CD14-positive monocyte (primary cell): ENCODE results near the gene SREK1IP1. TPM values are rescaled to one million over a fixed set of nuclear protein-coding genes. Genes with fewer than 3 reads are reported as not detected.
"Not testable (repeated sequence)": the region's sequence is repeated elsewhere in the genome, so short reads cannot be mapped to it uniquely, and the experiment has no call there.

Source experiments
- DNase-seq, 3 donors: peaks; one replicate each; pipeline ENCODE4 v3.0.0-alpha.2; 2011 to 2022
- H2AFZ ChIP-seq: 2 replicates; pipeline ENCODE4 v1.6.0; 2012; ENCODE audit warnings: mild to moderate bottlenecking, low read depth, low read length, inconsistent platforms; ENCODE audit not compliant: insufficient read depth, poor library complexity, severe bottlenecking
- H3K27ac ChIP-seq, 2 donors: 1 replicate in 1 of 2; 2 replicates in 1 of 2; pipeline ENCODE4 v1.5.1; 2012 to 2013; ENCODE audit warnings: low read length in 2 of 2, control low read depth in 1 of 2, inconsistent platforms in 1 of 2, low read depth in 1 of 2, mild to moderate bottlenecking in 1 of 2
- H3K27me3 ChIP-seq, 2 donors: one replicate each; pipeline versions ENCODE4 v1.6.0 to v1.6.1; 2011 to 2013; ENCODE audit warnings: low read length in 2 of 2; ENCODE audit not compliant: control insufficient read depth in 2 of 2, insufficient read depth in 2 of 2
- H3K36me3 ChIP-seq, 2 donors: replicated peaks in 1 of 2; 1 replicate in 1 of 2; 2 replicates in 1 of 2; pipeline versions ENCODE4 v1.5.1 to v1.6.1; 2012 to 2013; ENCODE audit warnings: low read length in 2 of 2, control low read depth in 1 of 2, inconsistent platforms in 1 of 2, mild to moderate bottlenecking in 1 of 2; ENCODE audit not compliant: insufficient read depth in 2 of 2, control insufficient read depth in 1 of 2
- H3K4me1 ChIP-seq, 2 donors: 1 replicate in 1 of 2; 2 replicates in 1 of 2; pipeline versions ENCODE4 v1.5.1 to v1.6.1; 2012 to 2013; ENCODE audit warnings: low read length in 2 of 2, control low read depth in 1 of 2, inconsistent platforms in 1 of 2, mild to moderate bottlenecking in 1 of 2, moderate library complexity in 1 of 2; ENCODE audit not compliant: insufficient read depth in 2 of 2, control insufficient read depth in 1 of 2
- H3K4me2 ChIP-seq: replicated peaks from 2 replicates; pipeline ENCODE3; 2012; ENCODE audit warnings: low read length, moderate library complexity, mild to moderate bottlenecking; ENCODE audit not compliant: poor library complexity, severe bottlenecking; ENCODE audit errors: extremely low read depth
- H3K4me3 ChIP-seq, 3 experiments: fragments of 200-600 bp in 1 of 3; sonication (generic) in 1 of 3; replicated peaks in 1 of 3; 1 replicate in 2 of 3; 2 replicates in 1 of 3; pipeline ENCODE4 v1.5.1; 2011 to 2013; ENCODE audit warnings: low read length in 3 of 3, mild to moderate bottlenecking in 3 of 3, control low read depth in 2 of 3, low read depth in 2 of 3, inconsistent platforms in 1 of 3, moderate library complexity in 1 of 3
- H3K79me2 ChIP-seq: 2 replicates; pipeline ENCODE4 v1.6.0; 2012; ENCODE audit warnings: mild to moderate bottlenecking, control low read depth, inconsistent platforms, low read length, moderate library complexity; ENCODE audit not compliant: insufficient read depth
- H3K9ac ChIP-seq: 2 replicates; pipeline ENCODE4 v1.6.0; 2017; ENCODE audit warnings: low read length, mild to moderate bottlenecking; ENCODE audit not compliant: insufficient read depth, poor library complexity, severe bottlenecking
- H3K9me3 ChIP-seq, 2 donors: replicated peaks in 1 of 2; 1 replicate in 1 of 2; 2 replicates in 1 of 2; pipeline versions ENCODE4 v1.5.1 to v1.6.1; 2012 to 2013; ENCODE audit warnings: low read length in 2 of 2, control low read depth in 1 of 2; ENCODE audit not compliant: control insufficient read depth in 1 of 2, insufficient read depth in 1 of 2
- H4K20me1 ChIP-seq: 2 replicates; pipeline ENCODE4 v1.6.0; 2012; ENCODE audit warnings: mild to moderate bottlenecking, low read length, control low read depth, moderate library complexity; ENCODE audit not compliant: insufficient read depth
- H3K27ac Mint-ChIP-seq, 7 donors: one replicate each; pipeline ENCODE4 v1.8.0; 2020; ENCODE audit warnings: mild to moderate bottlenecking in 7 of 7, mixed read lengths in 7 of 7, moderate library complexity in 6 of 7, inconsistent platforms in 2 of 7
- H3K27me3 Mint-ChIP-seq, 3 donors: one replicate each; pipeline ENCODE4 v1.8.0; 2021 to 2022; ENCODE audit warnings: low read depth in 3 of 3, mild to moderate bottlenecking in 3 of 3, mixed read lengths in 3 of 3, moderate library complexity in 3 of 3, inconsistent platforms in 1 of 3
- H3K36me3 Mint-ChIP-seq, 2 donors: one replicate each; pipeline ENCODE4 v1.8.0; 2020; ENCODE audit warnings: mixed read lengths in 2 of 2, inconsistent platforms in 1 of 2, mild to moderate bottlenecking in 1 of 2
- H3K4me1 Mint-ChIP-seq: one replicate; pipeline ENCODE4 v1.8.0; 2020; ENCODE audit warnings: mild to moderate bottlenecking, mixed read lengths
- H3K4me3 Mint-ChIP-seq, 2 donors: one replicate each; pipeline ENCODE4 v1.8.0; 2020; ENCODE audit warnings: mild to moderate bottlenecking in 2 of 2, mixed read lengths in 2 of 2, moderate library complexity in 1 of 2
- H3K9me3 Mint-ChIP-seq, 7 donors: one replicate each; pipeline ENCODE4 v1.8.0; 2020 to 2022; ENCODE audit warnings: mixed read lengths in 7 of 7, mild to moderate bottlenecking in 6 of 7, moderate library complexity in 6 of 7, inconsistent platforms in 2 of 7
- CTCF ChIP-seq: fragments of 200-600 bp; IDR thresholded peaks from one replicate; pipeline ENCODE4 v1.8.0; 2022; ENCODE audit warnings: antibody characterized with exemption, mild to moderate bottlenecking
- WGBS: methylation state at CpG from one replicate; pipeline ENCODE4 v1.1.5; 2013; ENCODE audit warnings: missing lambda C conversion rate; ENCODE audit not compliant: insufficient coverage; 5-methylcytosine and 5-hydroxymethylcytosine counted together
- intact Hi-C, 2 donors: fragments of 100-400 bp; cut with micrococcal nuclease; formaldehyde crosslinking; loops; one replicate each; pipeline versions ENCODE4 v1.15.0 to v1.15.1; 2023
- polyA plus RNA-seq, 3 donors: library from polyadenylated mRNA; depleted of rRNA in 1 of 3; unstranded in 2 of 3; stranded (reverse) in 1 of 3; fragments of 300-500 nt in 2 of 3; fragments of >200 nt in 1 of 3; fragmentation: Illumina TruSeq in 2 of 3; gene quantifications; 1 replicate in 2 of 3; 2 replicates in 1 of 3; pipeline ENCODE4 v1.2.3, GENCODE V29; 2012 to 2021

SREK1IP1 gene
- polyA plus RNA-seq, 3 donors, result 6.9 to 18.3 (median 16.9) TPM

GRCh38 chr5:64707191-64707590, 61.3 kb downstream of the SREK1IP1 start:
- no peak overlapping the region for H3K27ac ChIP-seq
- no peak overlapping the region for H3K4me3 ChIP-seq
- intact Hi-C loops, result no loop called here
- DNase-seq, result no peak
- no peaks in the 10 kb centered on the region for H3K4me1 ChIP-seq
- no peak for TF ChIP-seq CTCF
- Mint-ChIP-seq H3K27ac (no peak overlapping the region), H3K4me1 (no peaks in the 10 kb centered on the region), H3K9me3 (peaks cover 0 to 1% (median 0%) of the 10 kb centered on the region in 7 donors), H3K27me3 (peaks cover 0 to 4% (median 2%) of the 10 kb centered on the region in 3 donors), H3K4me3 (no peak overlapping the region), H3K36me3 (no peaks in the 10 kb centered on the region)
- H4K20me1 ChIP-seq, result no peaks in the 10 kb centered on the region
- H2AFZ ChIP-seq, result no peak overlapping the region
- no peaks in the 10 kb centered on the region for H3K79me2 ChIP-seq
- no CpG with 5 or more reads among the region's 2 CpGs for WGBS
- no peak overlapping the region for H3K4me2 ChIP-seq
- H3K9ac ChIP-seq, result no peak overlapping the region
- no peaks in the 10 kb centered on the region for H3K36me3 ChIP-seq
- H3K9me3 ChIP-seq, result no peaks in the 10 kb centered on the region
- peaks cover 0 to 10% of the 10 kb centered on the region in 2 donors for H3K27me3 ChIP-seq

DNA sequence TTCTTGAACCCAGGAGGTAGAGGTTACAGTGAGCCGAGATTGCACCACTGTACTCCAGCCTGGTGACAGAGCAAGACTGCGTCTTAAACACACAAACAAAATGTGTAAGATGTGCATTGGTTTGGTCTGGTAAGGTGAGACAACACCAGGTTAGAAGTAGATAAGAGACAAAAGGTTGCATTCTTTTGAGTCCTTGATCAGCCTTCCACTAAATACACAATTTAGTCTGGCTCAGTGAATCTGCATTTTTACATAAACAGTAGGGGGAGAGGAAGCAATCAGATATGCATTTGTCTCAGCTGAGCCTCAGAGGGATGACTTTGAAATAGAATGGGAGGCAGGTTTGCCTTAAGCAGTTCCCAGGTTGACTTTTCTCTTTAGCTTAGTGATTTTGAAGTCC, 62.4 kb downstream of the SREK1IP1 start:
- H4K20me1 ChIP-seq, H3K79me2 ChIP-seq, H3K4me1 Mint-ChIP-seq, H3K4me2 ChIP-seq, H3K9ac ChIP-seq, H3K4me1 ChIP-seq, H3K27me3 ChIP-seq, H3K9me3 Mint-ChIP-seq, intact Hi-C loops, H3K36me3 ChIP-seq, H3K27me3 Mint-ChIP-seq, H3K27ac ChIP-seq, H3K9me3 ChIP-seq, H3K36me3 Mint-ChIP-seq, H2AFZ ChIP-seq, H3K27ac Mint-ChIP-seq, H3K4me3 ChIP-seq, DNase-seq, H3K4me3 Mint-ChIP-seq: not testable (repeated sequence)
- WGBS, result 71% methylated on average over 1 of the region's 2 CpGs
